ENCODE data around the gene GFRA4.

Gene GFRA4

DNA sequence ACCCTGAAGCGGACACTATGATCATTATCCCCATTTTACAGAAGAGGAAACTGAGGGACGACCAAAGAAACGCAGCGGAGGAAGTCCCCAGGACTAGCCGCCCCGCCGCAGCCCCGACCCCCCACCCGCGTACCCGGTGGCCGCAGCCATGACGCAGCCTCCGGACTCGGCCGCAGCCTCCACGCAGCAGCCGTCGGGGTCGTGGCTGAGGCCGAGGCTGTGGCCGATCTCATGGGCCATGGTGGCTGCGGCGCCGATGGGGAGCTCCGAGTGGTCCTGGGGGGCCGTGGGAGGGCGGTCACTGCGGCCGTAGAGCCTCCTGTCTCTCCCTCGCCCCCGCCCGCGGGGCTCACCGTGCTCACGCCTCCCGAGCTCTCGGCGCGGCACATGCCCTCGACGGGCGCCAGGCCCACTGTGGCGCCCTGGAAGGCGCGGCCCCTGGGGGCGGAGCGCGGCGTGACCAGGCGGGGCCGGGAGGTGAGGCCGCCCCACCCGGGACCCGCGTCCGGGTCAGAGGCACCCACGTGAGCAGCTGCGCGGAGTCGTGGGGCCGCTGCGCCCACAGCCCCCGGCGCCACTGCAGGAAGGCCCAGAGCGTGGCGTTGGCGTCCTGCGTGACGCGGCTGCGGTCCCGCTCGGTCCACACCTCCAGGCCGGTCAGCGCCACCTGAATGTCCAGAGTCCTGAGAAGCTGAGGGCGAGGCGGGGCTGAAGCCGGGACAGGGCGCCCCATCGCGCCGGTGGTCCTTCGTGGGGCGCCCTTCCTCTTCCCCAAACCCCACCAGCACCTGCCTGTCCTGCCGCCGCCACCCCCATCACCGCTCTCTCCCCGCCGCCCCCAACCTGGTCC is 10.2 kb upstream of the GFRA4 start:
- no peak for DNase-seq

DNA sequence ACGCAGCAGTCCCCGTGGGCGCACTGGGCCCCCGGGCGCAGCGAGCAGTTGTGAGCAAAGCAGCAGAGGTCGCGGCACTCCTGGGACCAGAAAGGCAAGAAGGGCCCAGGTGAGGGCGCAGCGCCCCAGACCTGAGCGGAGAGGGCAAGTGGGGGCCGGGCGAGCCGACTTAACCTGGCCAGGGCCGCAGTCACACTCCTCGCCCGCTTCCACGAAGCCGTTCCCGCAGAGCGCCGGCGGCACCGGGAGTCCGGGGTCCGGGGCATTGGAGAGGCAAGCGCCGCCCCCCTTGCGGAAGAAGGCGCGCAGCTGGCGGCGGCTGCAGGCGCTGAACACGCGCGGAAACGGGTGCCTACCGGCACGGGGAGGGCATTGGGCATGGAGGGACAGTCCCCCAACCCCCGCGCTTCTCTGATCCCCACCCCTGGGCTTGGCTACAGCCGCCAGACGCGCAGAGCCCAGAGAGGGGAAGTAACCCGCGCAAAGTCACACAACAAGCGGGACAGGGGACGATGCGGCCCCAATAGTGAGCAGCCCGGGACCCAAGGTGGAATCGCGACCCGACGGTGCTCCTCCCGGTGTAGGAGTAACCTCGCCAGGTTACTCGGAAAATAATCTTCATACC is 9.5 kb upstream of the GFRA4 start:
- DNase-seq: no peak

DNA sequence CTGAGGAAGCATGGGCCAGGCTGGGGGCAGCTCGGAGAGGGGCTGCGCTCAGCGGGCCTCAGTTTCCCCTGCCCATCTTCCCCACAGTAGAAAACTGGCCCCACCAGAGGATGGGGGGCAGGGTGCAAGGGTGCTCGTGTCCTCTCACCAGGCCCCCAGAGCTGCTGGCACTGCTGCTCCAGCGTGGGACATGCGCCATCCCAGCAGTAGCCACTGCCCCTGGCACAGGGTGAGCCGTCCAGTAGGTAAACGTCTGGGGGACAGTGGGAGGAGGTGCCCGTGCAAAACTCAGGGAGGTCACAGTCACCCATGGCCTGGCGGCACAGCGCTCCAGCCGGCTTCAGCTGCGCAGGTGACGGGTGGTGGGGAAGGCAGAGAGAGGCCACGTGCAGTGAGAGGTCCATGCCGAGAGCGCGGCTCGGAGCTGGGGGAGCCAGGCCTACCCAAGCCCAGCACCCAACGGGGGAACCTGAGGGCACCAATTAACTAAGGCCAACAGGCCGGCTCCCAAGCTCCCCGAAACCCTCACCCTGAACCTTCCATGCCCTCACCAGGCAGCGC is 8.9 kb upstream of the GFRA4 start:
- DNase-seq: no peak

DNA sequence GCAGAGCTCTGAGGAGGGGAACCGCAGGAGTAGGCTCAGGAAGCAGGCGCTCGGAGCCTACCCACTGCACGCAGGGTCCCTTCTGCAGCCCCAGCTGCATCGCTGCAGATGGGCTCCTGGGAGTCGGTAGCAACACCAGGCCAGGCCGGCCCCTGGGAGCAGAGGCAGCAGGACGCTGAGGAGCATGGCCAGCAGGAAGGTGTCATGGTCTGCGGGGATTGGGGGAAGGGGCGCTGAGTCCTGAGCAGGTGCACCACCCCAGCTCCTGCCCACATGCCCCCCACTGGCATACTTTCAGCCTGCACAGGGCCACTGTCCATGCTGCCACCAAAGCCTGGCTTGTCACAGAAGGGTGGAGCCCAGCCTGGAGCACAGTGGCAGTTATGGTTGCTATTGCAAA is 7.7 kb upstream of the GFRA4 start:
- no peak for DNase-seq

DNA sequence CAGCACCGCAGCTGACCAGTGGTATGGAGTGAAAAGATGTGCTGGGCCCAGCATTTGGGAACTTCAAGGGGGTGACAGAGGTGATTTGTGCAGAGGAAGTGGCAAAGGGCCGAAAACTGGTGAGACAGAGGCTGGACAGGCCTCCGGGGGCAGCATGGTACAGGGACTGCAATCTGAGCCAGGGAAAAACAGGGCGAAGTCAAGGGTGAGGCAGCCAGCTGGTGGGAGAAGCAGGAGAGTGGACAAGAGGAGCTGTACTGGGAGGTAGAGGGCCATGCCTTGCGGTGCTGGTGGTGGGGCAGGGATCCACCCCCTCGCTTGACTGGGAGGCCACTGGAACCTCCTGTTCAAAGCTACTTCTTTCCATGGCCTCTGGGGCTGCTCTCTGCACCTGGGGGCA is 7.3 kb upstream of the GFRA4 start:
- no peak for DNase-seq

DNA sequence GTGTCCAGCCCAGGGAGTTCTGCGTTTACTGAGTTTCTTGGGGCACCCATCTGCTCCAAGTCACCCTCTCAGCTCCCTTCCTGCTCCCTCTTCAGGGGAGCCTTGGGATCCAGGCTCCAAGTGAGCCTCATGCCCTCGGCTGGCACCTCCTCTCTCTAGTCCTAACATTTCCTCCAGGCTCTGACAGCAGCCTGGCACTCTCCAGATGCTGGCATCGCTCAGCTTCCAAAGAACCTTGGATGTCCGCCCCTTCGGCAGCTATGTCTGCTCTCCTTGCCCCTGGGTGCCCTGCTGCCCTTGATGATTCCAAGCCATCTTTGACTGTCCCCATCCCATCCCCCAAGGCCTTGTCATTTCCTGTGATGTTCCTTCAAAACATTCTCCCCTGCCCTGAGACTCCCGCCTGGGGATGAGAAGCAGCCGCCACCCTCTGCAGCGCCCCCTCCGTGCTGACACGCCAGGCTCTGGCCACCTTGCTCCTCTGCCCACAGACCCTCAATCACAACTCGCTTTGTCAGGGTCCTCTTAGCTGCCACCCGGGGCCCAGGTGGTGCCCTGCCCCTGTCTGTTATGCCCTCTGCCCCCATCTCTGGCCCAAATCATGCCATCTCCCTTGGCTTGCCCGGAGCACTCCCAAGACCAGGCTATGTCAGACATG is 6.6 kb upstream of the GFRA4 start:
- DNase-seq: no peak

DNA sequence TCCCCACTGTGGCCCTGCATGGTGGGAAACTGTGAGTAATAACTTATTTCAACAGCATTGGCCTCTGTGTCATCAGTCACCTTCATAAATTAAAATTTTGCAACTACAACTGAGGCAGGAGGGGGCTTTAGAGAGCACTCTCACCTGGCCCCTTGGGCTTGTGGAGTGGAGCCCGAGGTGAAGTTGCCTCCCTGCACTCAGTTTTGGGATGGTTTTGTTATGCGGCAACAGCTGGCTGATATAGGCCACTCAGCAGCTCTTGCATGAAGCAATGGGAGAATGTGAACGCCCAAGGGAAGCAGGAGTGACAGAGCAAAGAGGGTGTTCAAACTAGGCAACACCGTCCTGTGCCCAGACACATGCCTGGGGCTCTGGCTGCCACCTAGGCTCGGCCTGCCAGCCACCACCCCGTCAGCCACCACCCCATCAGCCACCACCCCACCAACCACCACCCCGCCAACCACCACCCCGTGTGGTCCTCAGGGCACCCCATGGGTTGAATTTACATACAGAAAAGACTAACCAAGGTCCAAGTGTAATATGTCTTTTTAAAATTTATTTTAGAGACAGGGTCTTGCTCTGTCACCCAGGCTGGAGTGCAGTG is 4.3 kb upstream of the GFRA4 start:
- DNase-seq: no peak

DNA sequence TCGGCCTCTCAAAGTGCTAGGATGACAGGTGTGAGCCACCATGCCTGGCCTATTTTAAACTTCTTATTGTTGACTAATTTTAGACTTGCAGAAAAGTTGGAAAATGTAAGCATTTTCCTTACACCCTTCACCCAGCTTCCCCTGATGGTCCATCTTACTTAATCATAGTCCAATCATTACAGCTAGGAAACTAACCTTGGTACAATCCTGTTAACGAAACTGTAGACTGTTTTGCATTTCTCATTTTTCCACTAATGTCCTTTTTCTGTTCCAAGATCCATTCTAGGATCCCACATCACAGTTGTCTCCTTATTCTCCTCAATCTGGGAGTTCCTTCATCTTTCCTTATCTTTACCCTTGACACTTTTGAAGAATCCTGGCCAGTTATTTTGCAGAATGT is 659 bp upstream of the GFRA4 start:
- DNase-seq: no peak

DNA sequence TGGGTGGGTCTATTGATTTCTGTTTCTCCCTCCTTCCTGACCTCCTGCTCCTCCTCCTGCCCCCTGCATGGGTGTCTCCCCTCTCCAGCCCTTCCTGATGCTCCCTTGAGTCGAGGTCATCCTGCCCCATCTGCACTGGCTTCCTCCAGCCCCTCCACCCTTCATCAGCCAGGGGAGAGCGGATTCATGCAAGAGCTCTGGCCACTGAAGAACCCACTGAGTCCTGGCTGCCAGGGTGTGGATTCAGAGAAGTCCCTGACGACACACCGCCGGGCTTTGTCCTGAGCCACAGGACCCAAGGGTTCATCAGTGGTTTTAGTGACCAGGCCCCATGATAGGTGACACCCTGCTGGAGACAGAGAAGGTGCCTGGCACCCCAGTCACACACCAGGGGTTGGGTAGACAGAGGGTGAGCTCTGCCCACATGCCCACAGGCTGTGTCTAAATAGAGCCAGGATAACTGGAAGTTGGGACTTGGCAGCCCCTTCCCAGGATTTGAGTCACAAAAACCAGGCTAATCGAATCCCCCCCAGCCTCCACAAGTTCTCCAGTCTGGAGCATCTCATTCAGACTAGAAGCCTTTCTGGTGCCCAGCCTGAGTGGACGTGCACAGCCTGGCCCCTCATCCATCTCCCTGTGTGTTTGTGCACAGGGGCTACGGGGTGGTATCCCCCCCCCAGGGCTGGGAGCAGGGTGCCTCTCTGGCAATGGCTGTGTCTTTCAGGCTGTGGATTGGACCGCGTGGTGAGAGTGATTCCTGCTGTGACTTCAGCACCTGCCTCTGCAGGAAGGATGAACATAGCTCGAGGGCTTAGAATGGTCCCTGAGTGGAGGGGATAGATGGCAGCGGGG is 1.2 kb downstream of the GFRA4 start:
- no peak for DNase-seq

DNA sequence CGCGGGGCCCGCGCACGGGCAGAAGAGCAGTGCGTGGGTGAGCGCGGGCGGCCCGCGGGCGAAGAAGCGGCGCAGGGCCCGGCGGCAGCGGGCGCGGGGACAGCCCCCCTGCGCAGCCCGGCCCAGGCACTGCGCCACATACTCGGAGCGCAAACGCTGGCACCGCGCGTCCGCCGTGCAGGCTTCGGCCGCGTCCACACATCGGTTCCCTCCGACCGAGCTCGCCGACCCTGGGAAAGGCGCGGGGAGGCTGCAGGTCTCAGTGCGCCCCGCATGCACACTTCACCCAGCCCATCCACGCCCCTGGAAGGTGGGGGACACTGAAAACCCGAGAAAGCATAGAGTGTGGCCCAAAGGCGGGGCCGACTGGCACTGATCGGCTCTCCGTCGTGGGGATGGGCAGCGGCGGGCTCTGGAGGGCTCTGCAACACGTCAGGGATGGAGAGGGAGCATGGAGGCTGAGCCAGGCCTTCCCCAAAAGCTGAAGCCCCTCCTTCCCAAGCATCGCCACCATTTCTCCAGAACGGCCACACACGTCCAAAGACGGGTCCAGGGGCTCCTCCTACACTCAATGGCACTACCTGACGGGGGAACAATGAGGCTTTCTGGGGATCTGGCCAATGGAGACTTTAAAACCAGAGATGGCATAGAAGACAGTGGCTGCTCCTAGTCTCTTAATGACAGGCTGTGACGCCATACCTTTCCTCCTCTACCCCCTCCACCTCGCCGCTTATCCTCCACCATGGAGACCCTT is 2.0 kb downstream of the GFRA4 start:
- no peak for DNase-seq

DNA sequence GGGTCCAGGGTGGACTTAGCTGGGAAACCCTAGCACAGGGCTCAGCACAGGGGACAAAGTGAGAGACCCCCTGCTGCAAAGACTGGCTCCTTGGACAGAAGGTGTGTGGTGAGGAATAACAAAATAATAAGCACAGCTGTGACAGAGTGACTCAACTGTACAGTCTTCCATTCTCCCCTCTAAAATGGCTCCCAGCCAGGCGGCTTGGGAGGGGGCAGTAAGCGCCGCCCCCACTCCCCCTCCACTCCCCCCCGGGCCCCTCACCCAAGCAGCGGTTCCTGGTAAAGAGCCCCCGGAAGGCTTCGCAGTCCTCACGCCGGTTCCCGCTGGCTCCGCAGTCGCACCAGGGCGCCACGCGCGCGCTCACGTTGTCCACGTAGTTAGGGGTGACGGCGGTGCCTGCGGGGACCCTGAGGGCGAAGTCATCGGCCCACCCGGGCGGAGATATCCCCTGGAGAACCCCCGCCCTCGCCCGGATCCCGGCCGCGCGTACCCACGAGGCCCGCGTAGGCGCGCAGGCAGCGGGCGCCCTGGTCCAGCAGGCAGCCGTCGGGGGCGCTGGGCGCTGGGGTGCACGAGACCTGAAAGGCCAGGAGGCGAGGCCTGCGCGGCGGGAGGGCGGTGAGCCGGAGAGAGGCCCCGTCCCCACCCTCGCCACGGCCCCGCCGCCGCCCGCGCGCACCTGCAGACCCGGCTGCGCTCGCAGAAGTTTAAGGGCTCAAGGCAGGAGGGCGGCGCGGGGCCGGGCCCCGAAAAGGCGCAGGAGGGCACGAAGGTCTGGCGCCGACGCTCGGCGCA is 2.7 kb downstream of the GFRA4 start:
- DNase-seq: no peak

DNA sequence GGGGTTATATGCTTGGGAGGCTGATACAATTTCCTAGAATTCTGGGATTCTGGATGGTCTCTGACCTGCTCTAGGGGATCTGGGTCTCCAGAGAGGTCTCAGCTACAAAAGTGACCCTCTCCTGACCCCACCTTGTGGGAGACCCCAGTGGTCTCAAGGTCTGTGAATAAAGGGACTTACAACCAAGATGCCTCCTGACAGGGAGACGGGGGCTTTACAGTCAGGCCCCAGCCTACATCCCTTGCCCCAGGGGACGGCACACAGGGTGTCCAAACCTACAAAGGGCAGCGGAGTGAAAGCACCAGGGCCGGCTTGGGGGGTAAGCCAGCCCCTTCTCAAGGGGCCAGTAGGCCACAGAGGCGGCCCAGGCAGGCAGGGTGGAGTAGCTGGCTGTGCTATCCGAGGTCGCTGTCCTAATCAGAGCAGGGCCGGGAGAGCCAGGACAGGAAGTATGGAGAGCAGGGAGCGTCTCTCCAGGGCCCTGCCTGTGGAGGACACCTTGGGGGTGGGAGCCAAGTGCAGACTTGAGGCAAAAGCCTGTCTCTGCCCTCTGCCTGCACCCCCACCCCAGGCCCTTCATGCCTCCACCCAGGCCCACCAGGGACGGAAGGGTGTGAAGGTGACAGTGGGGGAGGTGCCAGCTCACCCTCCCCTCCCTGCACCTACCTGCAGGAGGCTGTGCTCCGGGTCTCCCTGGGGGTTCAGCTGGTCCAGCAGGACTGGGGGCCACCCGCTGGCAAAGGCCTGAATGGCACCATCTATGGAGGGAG is 3.5 kb downstream of the GFRA4 start:
- no peak for DNase-seq

DNA sequence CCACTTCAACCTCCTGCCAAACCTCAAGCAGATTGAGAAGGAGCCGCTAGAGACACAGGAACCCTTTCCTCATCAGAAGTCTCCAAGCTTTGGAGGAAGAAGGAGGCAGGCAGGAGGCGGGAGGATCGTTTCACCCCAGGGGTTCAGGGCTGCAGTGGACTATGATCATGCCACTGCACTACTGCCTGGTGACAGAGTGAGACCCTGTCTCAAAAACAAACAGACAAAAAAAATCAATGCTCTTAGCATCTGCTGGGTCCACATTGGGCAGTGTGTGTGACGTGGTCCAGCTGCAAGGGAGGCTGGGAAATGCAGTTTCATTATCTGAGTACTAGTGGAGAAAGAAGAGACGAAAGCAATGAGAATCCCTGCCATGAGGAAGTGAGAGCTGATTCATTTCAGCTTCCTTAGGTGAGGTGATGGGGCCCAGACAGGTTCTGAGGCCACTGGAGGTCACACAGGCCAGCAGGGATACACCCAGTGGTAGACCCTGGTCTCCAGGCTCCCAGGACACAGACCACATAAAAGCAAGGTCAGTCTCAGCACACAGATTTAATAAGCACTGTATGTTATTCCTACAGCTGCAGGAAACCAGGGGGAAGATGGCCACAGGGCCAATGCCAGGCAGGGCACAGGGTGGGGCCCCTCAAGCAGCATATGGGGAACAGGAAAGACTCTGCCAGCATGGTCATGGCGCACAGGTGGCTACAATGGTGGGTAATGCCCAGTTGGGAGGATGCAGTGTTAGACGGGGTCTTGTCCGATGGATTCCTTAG is 4.3 kb downstream of the GFRA4 start:
- DNase-seq: no peak

DNA sequence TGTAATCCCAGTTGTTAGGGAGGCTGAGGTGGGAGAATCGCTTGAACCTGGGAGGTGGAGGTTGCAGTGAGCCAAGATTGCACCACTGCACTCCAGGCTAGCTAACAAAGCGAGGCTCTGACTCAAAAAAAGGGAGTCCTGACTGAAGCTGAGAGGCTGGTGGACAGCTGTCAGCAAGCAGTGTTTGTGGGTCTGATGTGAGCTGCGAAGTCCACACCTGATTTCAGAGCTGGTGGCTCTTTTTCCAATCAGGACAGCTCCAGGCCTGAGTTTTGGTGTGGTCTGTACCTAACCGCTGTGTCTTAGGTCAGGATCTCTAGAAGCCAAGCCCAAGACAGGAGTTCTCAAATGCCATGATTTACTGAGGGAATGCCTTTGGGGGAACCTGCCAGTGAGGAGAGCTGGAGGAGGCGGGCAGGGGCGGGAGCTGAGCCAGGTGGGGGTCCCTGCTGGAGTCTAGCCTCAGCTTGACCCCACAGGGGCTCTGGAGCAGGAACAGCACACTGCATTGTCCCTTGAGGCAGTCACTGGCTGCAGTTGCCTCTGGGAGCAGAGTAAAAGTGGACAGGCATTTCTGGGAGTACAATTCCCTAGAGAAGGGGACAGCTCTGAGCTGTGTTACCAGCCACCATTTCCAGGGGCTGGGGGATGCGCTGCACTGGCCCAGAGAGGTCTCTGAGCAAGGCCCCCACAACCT is 5.0 kb downstream of the GFRA4 start:
- no peak for DNase-seq

DNA sequence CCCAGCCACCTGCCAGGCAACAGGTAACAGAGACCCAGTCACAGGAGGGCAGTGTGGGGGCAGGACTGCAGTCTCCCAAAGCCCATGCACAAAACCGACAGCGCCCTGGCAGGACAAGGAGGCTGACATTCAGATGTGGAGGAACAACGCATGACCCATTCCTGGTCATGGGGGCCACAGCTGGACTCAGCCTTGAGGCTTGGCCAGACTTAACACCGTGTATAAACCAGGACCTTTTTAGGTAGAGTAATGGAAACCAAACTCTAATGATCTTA is 8.1 kb downstream of the GFRA4 start:
- DNase-seq: no peak

DNA sequence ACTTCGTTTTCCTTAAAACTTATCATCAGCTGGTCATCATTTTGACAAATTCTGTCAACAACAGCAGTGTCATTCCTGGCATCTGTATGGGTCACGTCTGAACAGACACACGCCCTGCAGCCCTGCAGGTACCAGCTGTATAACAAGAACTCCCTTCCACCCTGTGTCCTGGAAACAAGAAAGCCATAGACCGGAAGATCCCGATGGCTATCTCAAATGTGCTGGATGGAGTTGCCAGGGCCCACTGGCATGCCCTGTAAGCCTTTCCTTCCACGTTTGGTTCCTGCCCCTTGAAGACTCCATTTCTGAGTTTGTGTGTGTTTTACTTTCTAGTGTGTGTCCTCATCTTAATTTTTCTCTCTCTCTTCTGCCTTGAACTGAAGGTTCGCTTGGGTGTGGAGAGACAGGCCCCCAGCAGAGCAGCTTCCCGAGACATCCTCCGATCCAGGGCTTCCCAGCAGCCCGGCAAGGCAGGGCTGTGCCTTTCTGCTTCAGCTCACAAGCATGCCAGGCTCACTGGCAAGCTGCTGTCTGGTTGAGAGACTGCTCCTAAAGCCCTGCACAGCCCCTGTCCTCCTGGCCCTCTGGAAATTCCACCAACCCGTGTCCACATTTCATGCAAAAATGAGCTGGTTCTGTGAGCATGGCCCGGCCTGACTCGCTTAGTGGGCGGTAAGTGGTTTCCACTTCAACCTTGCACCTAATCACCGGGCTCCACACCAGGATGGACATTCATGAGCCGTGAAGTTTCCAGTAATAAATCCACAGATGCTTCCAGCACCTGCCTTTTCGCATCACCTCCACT is 8.7 kb downstream of the GFRA4 start:
- no peak for DNase-seq

DNA sequence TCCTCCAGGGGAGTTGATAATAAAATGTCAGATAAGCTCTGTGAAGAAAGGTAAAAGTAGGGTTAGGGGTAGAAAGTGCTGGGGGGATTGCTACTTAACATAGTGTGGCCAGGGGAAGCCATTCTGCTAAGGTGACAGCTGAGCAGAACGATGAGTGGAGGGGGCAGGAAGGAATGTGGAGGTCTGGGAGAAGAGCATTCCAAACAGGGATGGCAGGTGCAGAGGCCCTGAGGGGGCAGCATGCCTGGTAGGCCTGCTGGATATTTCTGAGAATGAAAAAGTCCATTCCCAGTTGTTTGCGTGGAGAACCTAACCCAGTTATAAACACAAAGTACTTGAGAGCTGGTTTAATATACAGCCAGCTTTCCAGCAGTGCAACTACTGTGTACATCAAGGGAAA is 9.3 kb downstream of the GFRA4 start:
- DNase-seq: no peak
